Measurements from ENCODE around the gene SMYD3. TPM values are rescaled to one million over a fixed set of nuclear protein-coding genes. Genes with fewer than 3 reads are reported as not detected.

The SMYD3 gene
- total RNA-seq, 1 donor = 45.5 TPM

DNA sequence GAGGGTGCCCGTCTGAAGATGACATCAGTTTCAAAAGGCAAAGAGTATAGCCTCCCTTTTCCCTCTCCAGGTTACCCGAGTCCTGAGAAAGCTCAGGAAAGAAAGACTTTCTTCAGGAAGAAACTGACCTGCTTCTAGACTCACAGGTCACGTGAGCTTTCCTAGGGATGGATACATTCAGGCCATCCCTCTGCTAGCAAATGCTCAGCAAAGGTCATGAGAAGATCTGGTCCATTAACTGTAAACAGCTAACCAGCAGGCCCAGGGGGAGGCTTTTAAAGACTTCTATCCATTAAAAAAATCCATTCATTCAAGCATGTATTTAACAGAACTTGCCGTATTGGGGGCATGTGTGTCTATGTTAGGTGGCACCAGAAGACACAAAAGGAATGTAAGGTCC is 746.8 kb downstream of the SMYD3 start:
- no peak overlapping the region for H3K4me3 ChIP-seq (ENCODE audit: low read depth, low read length)
- no peak for TF ChIP-seq CTCF (IDR thresholded peaks at IDR 0.05; ENCODE audit: insufficient read depth, low read length)
- no peak for DNase-seq (ENCODE audit: low read depth)

DNA sequence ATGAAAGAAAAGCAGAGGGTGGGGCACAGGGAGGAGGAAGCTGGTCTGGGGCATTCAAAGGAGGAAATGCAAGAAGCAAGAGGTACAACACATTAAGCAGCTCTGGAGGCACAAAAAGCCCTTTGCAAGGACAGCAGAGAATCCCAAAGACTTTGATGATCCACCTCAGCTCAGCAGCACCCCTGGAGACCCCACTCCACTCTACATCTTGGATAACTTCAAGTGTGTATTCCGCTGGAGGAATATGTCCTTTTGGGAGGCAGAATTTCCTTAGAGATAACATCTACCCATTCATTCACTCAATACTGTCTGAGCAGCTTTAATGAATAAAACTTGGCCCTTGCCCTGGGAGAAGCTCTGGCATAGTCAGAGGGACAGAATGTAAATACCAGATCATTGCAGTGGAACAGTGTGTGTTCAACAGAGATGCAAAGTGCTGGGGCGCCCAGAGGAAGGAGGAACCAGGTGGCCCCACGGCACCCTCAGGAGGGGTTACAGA is 752.6 kb downstream of the SMYD3 start:
- no peak overlapping the region for H3K4me3 ChIP-seq (ENCODE audit: low read depth, low read length)
- TF ChIP-seq CTCF (IDR thresholded peaks at IDR 0.05; ENCODE audit: insufficient read depth, low read length) = no peak
- DNase-seq (ENCODE audit: low read depth) = no peak

- H3K4me3 ChIP-seq (ENCODE audit: low read depth, low read length) = no peak overlapping the region
- no peak for DNase-seq (ENCODE audit: low read depth)
- TF ChIP-seq CTCF (IDR thresholded peaks at IDR 0.05; ENCODE audit: insufficient read depth, low read length) = no peak
Observed at GRCh38 chr1:245753807-245754206, 753.3 kb downstream of the SMYD3 start.

DNA sequence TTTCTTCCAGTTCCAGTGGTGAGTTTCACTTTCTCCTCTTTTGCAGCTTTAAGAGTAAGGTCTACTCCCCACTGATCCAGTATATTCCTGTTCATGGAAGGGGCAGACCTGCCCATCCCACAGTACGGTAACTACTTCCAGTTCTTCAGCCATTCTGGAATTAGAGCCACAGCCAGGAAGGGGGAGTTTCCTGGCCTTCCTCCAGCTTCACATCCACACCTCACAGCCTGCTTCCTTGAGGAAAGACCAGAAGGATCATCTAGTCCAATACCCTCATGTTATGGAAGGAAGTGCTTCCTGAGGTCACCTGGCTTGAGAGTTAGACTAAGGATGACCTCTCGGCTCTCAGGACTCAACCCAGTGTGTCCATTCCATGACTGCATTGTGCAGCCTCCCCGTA is 754.5 kb downstream of the SMYD3 start:
- DNase-seq (ENCODE audit: low read depth) = no peak
- H3K4me3 ChIP-seq (ENCODE audit: low read depth, low read length) = no peak overlapping the region
- no peak for TF ChIP-seq CTCF (IDR thresholded peaks at IDR 0.05; ENCODE audit: insufficient read depth, low read length)

- H3K4me3 ChIP-seq (ENCODE audit: low read depth, low read length) = no peak overlapping the region
- no peak for DNase-seq (ENCODE audit: low read depth)
- no peak for TF ChIP-seq CTCF (IDR thresholded peaks at IDR 0.05; ENCODE audit: insufficient read depth, low read length)
Observed at GRCh38 chr1:245751726-245752470, 755.2 kb downstream of the SMYD3 start.

GRCh38 chr1:245751116-245751515 is 756.0 kb downstream of the SMYD3 start:
- no peak for TF ChIP-seq CTCF (IDR thresholded peaks at IDR 0.05; ENCODE audit: insufficient read depth, low read length)
- DNase-seq (ENCODE audit: low read depth) = peak; percentile 63
- no peak overlapping the region for H3K4me3 ChIP-seq (ENCODE audit: low read depth, low read length)

GRCh38 chr1:245750261-245750660 is 756.8 kb downstream of the SMYD3 start:
- no peak overlapping the region for H3K4me3 ChIP-seq (ENCODE audit: low read depth, low read length)
- DNase-seq (ENCODE audit: low read depth) = no peak
- no peak for TF ChIP-seq CTCF (IDR thresholded peaks at IDR 0.05; ENCODE audit: insufficient read depth, low read length)

Data from fibroblast of the aortic adventitia (primary cell).